GM21423 (cell line): ENCODE results near the gene RALGAPA1.
"Not testable (repeated sequence)": the region's sequence is repeated elsewhere in the genome, so short reads cannot be mapped to it uniquely, and the experiment has no call there.

ENCODE experiments used
- ATAC-seq: cut with Tn5 transposase; IDR thresholded peaks from one replicate; pipeline ENCODE4 v1.9.1; 2021; ENCODE audit warnings: mild to moderate bottlenecking, moderate library complexity; ENCODE audit not compliant: unreplicated experiment

RALGAPA1 gene

GRCh38 chr14:35822501-35822900, 13.4 kb upstream of the RALGAPA1 start:
- no peak for ATAC-seq

- ATAC-seq, result no peak
Observed at GRCh38 chr14:35821564-35822411, 12.7 kb upstream of the RALGAPA1 start.

- ATAC-seq, result no peak
Observed at GRCh38 chr14:35819591-35820540, 10.8 kb upstream of the RALGAPA1 start.

- ATAC-seq, result no peak
Observed at GRCh38 chr14:35818346-35819115, 9.4 kb upstream of the RALGAPA1 start.

GRCh38 chr14:35814371-35815005, 5.4 kb upstream of the RALGAPA1 start:
- ATAC-seq, result peak; percentile 77

GRCh38 chr14:35810963-35811362, 1.9 kb upstream of the RALGAPA1 start:
- ATAC-seq, result no peak

GRCh38 chr14:35809597-35809996, 502 bp upstream of the RALGAPA1 start:
- no peak for ATAC-seq

GRCh38 chr14:35808076-35808637, 938 bp downstream of the RALGAPA1 start:
- ATAC-seq, result no peak

GRCh38 chr14:35807131-35807961, 1.7 kb downstream of the RALGAPA1 start:
- no peak for ATAC-seq

GRCh38 chr14:35806006-35806907, 2.8 kb downstream of the RALGAPA1 start:
- ATAC-seq, result no peak

- no peak for ATAC-seq
Observed at GRCh38 chr14:35797796-35798195, 11.3 kb downstream of the RALGAPA1 start.

GRCh38 chr14:35789651-35790050, 19.4 kb downstream of the RALGAPA1 start:
- ATAC-seq, result no peak

GRCh38 chr14:35786856-35787255, 22.2 kb downstream of the RALGAPA1 start:
- ATAC-seq, result no peak

- no peak for ATAC-seq
Observed at GRCh38 chr14:35783699-35784098, 25.4 kb downstream of the RALGAPA1 start.

- no peak for ATAC-seq
Observed at GRCh38 chr14:35779368-35779767, 29.7 kb downstream of the RALGAPA1 start.

GRCh38 chr14:35777550-35777949, 31.5 kb downstream of the RALGAPA1 start:
- not testable (repeated sequence) for ATAC-seq

- ATAC-seq, result no peak
Observed at GRCh38 chr14:35776823-35777222, 32.3 kb downstream of the RALGAPA1 start.

GRCh38 chr14:35776085-35776484, 33.0 kb downstream of the RALGAPA1 start:
- ATAC-seq, result not testable (repeated sequence)
